Measurements from ENCODE around the gene KIAA1210. TPM values are rescaled to one million over a fixed set of nuclear protein-coding genes. Genes with fewer than 3 reads are reported as not detected.

The KIAA1210 gene
- total RNA-seq, 3 donors from 2014 or later (not counting 1 experiment from before 2014, with no cell fraction given): not detected

DNA sequence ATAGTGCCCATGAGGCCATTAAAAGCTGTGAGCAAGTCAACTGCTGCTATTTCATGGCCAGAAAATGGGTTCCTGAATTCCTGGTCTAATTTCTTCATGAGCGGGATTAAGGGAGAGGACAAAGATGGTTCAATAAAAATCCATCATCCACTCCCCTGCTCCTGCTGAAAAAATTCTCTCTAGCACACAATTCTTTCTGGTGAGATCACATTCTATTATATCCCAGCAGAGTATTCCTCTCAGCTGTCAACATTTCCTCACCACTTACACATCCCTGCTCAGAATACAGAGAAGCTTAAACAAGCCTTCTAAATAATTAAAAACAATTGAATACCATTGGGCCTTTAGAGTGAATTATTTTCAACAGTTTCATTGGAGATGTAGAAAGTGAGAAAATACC lies 45.3 kb downstream of the KIAA1210 start:
- ATAC-seq (no peak), DNase-seq (no peak)
- H3K27ac ChIP-seq (ENCODE audit: low read length): no peak overlapping the region
- Mint-ChIP-seq H3K27me3 (ENCODE audit: low read depth in 2 of 2) (peaks cover 0 to 44% of the 10 kb centered on the region in 2 donors), H3K27ac (no peak overlapping the region), H3K4me1 (no peaks in the 10 kb centered on the region), H3K9me3 (no peaks in the 10 kb centered on the region), H3K4me3 (no peak overlapping the region), H3K36me3 (no peaks in the 10 kb centered on the region)
- 88% methylated on average over 1 of the region's 1 CpG for WGBS (ENCODE audit: insufficient coverage)
- no peaks in the 10 kb centered on the region for H3K36me3 ChIP-seq (ENCODE audit: control insufficient read depth, insufficient read depth, low read length)
- H3K27me3 ChIP-seq (ENCODE audit: control insufficient read depth, insufficient read depth, low read length): no peaks in the 10 kb centered on the region
- no peak for TF ChIP-seq CTCF (IDR thresholded peaks at IDR 0.05)
- intact Hi-C loops (cut with micrococcal nuclease): no loop called here
- H3K9me3 ChIP-seq (ENCODE audit: control insufficient read depth, insufficient read depth, low read length): no peaks in the 10 kb centered on the region
- H3K4me1 ChIP-seq (ENCODE audit: control insufficient read depth, insufficient read depth, low read length): no peaks in the 10 kb centered on the region
- H3K4me3 ChIP-seq (ENCODE audit: low read length): no peak overlapping the region

GRCh38 chrX:119075270-119076025 lies 52.2 kb downstream of the KIAA1210 start:
- H3K9me3 ChIP-seq (ENCODE audit: control insufficient read depth, insufficient read depth, low read length): no peaks in the 10 kb centered on the region
- intact Hi-C loops (cut with micrococcal nuclease): no loop called here

GRCh38 chrX:119073911-119074310 lies 53.7 kb downstream of the KIAA1210 start:
- Mint-ChIP-seq H3K9me3 (no peaks in the 10 kb centered on the region), H3K36me3 (no peaks in the 10 kb centered on the region), H3K4me1 (no peaks in the 10 kb centered on the region), H3K4me3 (no peak overlapping the region), H3K27me3 (ENCODE audit: low read depth in 2 of 2) (peaks cover 0 to 15% of the 10 kb centered on the region in 2 donors), H3K27ac (no peak overlapping the region)
- ATAC-seq: no peak
- 95% methylated on average over 13 of the region's 19 CpGs for WGBS (ENCODE audit: insufficient coverage)
- Histone ChIP-seq H3K27me3 (ENCODE audit: control insufficient read depth, insufficient read depth, low read length) (no peaks in the 10 kb centered on the region), H3K9me3 (ENCODE audit: control insufficient read depth, insufficient read depth, low read length) (no peaks in the 10 kb centered on the region), H3K36me3 (ENCODE audit: control insufficient read depth, insufficient read depth, low read length) (no peaks in the 10 kb centered on the region), H3K4me1 (ENCODE audit: control insufficient read depth, insufficient read depth, low read length) (no peaks in the 10 kb centered on the region), H3K4me3 (ENCODE audit: low read length) (no peak overlapping the region), H3K27ac (ENCODE audit: low read length) (no peak overlapping the region)
- DNase-seq: no peak
- intact Hi-C loops (cut with micrococcal nuclease): no loop called here
- no peak for TF ChIP-seq CTCF (IDR thresholded peaks at IDR 0.05)

More at GRCh38 chrX:119075270-119076025, 52.2 kb downstream of the KIAA1210 start:
- ATAC-seq (no peak), DNase-seq (no peak)
- no peak overlapping the region for H3K27ac Mint-ChIP-seq
- H3K4me1 Mint-ChIP-seq: no peaks in the 10 kb centered on the region
- no peak overlapping the region for H3K4me3 ChIP-seq (ENCODE audit: low read length)
- H3K36me3 Mint-ChIP-seq: no peaks in the 10 kb centered on the region
- WGBS (ENCODE audit: insufficient coverage): 78% methylated on average over 1 of the region's 3 CpGs
- H3K4me3 Mint-ChIP-seq: no peak overlapping the region
- no peaks in the 10 kb centered on the region for H3K9me3 Mint-ChIP-seq
- H3K27ac ChIP-seq (ENCODE audit: low read length): no peak overlapping the region
- H3K4me1 ChIP-seq (ENCODE audit: control insufficient read depth, insufficient read depth, low read length): no peaks in the 10 kb centered on the region
- no peaks in the 10 kb centered on the region for H3K36me3 ChIP-seq (ENCODE audit: control insufficient read depth, insufficient read depth, low read length)
- H3K27me3 Mint-ChIP-seq (ENCODE audit: low read depth in 2 of 2): peaks cover 0 to 29% of the 10 kb centered on the region in 2 donors
- TF ChIP-seq CTCF (IDR thresholded peaks at IDR 0.05): no peak
- H3K27me3 ChIP-seq (ENCODE audit: control insufficient read depth, insufficient read depth, low read length): no peaks in the 10 kb centered on the region
